H54 (cell line): ENCODE results near the gene WDR64.

Experiments used
- DNase-seq: peaks from one replicate; pipeline ENCODE4 v3.0.0; 2011; ENCODE audit warnings: low spot score, mixed read lengths; ENCODE audit not compliant: insufficient read length
- FAIRE-seq: peaks from 3 replicates; lab custom pipeline; 2011; peaks lifted over from hg19 to GRCh38; lab: Jason Lieb, UNC
- POLR2A ChIP-seq: IDR thresholded peaks from 2 replicates; pipeline ENCODE4 v1.6.1; 2011; ENCODE audit warnings: low read depth, mild to moderate bottlenecking, low read length

Gene WDR64

GRCh38 chr1:241837901-241838300 is 185.8 kb downstream of the WDR64 start:
- TF ChIP-seq POLR2A: no peak
- FAIRE-seq (no peak), DNase-seq (no peak)

GRCh38 chr1:241838897-241839296 is 186.8 kb downstream of the WDR64 start:
- DNase-seq (no peak), FAIRE-seq (no peak)
- TF ChIP-seq POLR2A: no peak

DNA sequence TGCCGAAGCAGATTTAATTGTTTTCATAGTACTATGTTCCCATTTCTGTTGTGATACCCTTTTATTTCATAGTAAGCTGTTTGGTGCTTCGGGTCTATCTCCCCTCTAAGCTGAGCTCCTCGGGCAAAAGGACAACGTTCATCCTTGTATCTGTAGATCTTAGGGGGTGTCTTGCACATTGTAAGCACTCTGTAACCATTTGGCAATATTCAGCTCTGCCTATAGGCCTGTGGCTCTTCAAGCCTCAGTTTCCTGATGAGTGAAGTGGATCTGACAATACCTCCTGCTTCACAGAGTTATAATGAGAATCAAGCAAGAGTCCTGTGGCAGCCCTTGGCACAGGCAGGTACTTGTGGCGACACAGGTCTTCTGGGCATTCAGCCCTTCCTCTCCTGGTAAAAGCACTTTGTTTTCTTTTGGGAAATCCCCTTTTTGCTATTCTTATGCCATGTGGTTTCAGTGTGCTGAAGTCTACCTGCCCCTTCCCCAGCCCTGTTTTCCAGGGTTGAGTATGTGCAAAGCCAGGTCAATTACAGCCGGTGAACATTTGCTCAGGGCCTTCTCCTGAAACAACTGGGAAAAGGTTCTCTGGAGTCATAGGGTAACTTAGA is 187.4 kb downstream of the WDR64 start:
- DNase-seq: no peak
- no peak for FAIRE-seq
- TF ChIP-seq POLR2A: no peak

DNA sequence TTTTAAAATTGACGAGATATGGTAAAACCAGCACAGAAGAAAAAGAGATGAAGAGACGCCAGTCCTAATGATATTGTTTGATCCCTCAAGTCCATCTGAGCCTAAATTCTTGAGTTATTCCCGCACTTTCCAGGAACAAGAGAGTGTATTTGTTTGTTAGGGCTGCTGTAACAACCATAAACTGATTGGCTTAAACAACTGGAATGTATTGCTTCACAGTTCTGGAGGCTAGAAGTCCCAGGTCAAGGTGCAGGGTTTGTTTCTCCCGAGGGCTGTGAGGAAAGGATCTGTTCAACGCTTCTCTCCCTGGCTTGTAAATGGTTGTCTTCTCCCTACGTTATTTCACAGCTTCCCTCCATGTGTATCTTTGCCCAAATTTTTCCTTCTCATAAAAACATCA is 188.1 kb downstream of the WDR64 start:
- DNase-seq: no peak
- TF ChIP-seq POLR2A: no peak
- FAIRE-seq: no peak

DNA sequence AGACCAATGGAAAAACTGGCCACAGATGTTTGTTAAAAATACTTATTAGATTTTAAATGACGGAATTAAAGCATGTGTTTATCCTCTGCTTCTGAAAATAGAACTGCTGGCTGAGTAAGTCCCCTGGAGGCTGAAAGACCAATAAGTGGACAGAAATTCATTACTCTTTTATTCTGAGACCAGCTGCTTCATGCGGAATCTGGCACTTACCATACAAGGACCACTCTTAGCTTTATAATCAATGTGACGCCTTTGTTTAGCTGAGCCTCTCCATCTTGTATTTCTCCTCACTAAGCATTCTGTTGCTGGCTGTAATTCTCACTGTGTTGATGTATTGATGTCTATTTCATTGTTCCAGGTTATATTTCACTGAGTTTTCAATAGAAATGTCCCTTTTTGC is 189.6 kb downstream of the WDR64 start:
- DNase-seq (no peak), FAIRE-seq (no peak)
- TF ChIP-seq POLR2A: no peak

GRCh38 chr1:241842565-241842964 is 190.5 kb downstream of the WDR64 start:
- no peak for TF ChIP-seq POLR2A
- DNase-seq (no peak), FAIRE-seq (no peak)

DNA sequence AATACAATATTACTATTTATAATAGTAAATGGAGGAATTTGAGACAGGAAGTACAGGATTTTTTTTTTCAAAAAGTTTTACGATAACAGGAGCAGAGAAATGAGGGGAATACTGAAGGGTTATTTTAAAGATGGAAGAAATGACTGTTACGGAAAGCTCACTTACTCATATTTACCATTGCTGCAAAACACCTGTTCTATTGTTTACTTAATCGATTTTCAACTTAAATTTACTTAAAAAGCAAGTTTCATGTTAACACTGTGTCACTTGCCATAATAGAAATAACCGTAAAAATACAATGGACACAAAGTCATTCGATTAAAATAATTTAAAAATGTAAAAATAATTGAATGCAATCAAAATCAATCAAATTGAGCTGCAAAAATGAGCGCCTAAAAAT is 192.5 kb downstream of the WDR64 start:
- TF ChIP-seq POLR2A: no peak
- no peak for FAIRE-seq
- DNase-seq: no peak

DNA sequence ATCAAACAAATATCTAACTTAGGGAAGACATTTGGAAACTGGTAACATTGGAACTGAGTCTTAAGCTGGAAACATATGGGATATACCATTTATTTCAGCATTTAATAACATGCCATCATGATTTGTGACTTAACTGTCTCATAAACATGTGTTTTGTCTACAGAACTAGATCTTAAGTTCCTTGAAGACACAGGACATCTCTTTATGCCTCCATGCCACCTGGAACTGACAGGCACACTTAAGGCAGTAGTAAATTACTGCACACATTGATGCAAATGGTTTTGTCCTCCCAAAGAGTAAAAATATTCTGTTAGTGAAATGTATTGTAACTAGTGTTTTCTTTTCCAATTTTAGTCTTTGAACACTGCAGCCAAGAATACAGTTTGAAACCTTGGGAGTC is 194.3 kb downstream of the WDR64 start:
- no peak for TF ChIP-seq POLR2A
- no peak for FAIRE-seq
- DNase-seq: no peak

DNA sequence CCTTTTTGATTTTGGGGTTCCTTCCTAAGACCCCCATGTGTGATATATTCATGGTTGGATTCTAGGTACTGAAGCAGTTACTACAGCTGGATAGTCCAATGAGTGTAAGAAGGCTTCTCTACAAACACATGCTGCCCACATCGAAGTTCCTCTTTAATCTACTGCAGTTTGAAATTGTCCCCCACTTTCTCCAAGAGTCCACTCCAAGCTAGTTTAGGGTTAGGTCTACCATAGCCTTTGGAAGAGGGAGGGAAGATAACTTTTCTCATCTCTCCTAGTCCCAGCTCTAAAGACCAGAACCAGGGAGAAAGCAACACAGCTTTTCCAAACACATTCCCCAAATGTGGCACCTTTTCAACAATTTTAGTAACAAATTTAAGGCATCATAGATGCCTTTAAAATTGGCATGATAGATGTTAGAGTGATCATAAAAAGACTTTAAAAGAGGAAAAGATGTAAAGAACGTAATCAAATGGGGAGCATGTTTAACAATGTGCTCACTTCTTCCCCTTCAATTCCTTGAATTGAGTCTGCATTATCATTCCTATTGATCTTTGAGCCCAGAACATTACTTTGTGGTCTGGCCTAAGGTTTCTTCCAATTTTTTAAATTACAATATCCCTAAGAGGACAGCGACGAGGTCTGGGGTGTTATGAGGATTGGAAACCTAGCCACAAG is 194.9 kb downstream of the WDR64 start:
- DNase-seq (no peak), FAIRE-seq (no peak)
- no peak for TF ChIP-seq POLR2A

DNA sequence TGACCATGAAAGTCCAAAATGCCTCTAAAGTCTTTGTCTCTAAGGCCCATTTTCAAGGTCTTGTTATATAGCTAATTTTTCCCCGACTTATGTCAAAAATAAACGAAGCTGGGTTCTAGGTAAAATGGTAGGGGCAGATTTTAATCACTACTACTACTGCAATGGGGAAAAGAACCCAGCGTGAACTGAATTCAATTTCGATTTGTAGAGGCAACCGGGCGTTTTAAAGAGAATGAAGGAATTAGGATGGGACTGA is 195.4 kb downstream of the WDR64 start:
- no peak for FAIRE-seq
- no peak for TF ChIP-seq POLR2A
- DNase-seq: no peak

- FAIRE-seq (peak; percentile 41), DNase-seq (peak; percentile 82)
- TF ChIP-seq POLR2A: peak; percentile 80; the same call in 1 of the 2 replicates
Measured at GRCh38 chr1:241847796-241848685, 196.0 kb downstream of the WDR64 start, which contains the start of gene EXO1. Gene EXO1, plus strand, starts transcription at chr1:241848204. Its CDS starts 2,222 bp downstream, at chr1:241850426.

- FAIRE-seq: no peak
- no peak for DNase-seq
- no peak for TF ChIP-seq POLR2A
Measured at GRCh38 chr1:241848686-241849344, 196.7 kb downstream of the WDR64 start.

GRCh38 chr1:241849345-241849695 is 197.2 kb downstream of the WDR64 start:
- FAIRE-seq (no peak), DNase-seq (no peak)
- no peak for TF ChIP-seq POLR2A
